SIG-M5 (cell line): ENCODE results near the gene RAB11FIP4.

ENCODE experiments used
- DNase-seq: peaks from one replicate; lab custom pipeline; 2025; lab: John Stamatoyannopoulos, UW

RAB11FIP4 gene

DNA sequence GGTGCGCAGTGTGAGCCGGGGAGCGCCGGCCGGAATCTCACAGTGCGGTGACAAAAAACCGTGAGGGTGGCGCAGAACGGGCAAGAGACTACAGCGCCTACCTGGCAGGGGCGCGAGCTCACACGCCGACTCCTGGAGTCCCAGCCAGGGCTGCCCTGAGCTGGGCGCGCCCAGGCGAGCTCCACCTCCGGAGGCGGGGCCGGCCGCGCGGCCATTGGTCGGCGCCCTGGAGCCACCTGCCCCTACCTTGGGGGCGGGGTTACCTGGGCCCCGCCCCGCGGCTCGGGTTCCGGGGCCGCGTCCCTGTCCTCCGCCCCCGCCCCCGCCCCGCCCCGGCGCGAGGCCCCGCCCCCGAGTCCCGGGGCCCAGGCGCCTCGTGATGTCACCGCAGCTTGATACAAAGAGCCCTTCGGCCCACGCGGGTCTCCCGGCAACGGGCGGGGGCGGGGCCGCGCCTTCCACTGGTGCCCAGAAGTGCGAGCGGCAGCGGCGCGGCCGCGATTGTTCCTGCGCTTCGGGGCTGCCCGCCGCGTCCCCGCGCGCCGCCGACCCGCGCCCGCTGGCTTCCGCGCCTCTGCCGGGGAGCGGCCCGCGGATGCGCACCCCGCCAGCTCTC is 96.3 kb downstream of the RAB11FIP4 start:
- DNase-seq = no peak

- DNase-seq = no peak
Observed at GRCh38 chr17:31488264-31488981, 96.9 kb downstream of the RAB11FIP4 start.

DNA sequence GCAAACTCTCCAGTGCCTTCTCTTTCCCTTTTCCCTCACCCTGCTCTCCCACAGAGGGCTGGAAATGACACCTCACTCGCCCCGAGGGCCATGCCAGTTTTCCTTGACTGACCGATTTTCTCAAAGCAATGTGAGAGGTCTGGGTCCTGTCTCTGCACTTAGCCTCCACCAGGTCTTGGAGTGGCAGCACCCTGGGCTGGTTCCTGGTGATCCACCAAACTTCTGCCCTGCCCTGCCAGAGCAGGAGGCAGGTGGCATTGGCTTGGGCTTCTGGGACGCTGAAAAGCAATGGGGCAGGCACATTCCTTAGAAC is 97.5 kb downstream of the RAB11FIP4 start:
- DNase-seq = no peak

DNA sequence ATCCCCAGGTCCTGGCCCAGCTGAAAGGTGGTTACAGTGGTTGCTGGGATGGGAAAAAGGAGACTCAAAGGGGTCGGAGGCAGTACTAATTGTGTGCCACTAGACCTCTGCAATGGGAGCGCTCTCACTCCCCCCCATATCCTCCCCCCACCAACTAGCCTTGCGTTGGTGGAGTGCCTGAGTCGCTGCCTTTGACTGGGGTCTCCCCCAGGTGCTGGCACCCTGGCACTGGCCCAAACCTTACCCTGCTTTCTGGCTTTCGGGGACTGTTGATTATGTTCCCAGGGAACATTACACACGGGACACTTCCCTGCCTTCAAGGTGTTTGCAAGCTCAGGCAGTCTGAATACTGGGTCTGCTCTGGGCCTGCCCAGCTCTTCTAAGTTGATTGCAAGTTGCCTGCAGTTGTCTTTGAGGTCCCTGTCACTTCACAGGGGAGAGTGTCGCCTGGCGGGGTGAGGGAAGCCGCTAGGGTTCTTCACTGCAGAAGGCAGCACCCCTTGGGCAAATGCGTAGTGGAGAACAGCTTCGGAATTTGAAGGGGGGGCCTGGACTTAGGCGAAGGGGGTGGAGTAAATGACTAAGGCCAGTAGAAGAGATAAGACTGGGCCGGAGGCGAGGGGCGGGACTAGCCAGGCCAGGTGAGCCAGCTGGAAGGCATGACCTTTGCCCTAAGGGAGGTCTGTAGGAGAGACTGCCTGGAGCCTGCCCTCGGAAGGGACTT is 98.0 kb downstream of the RAB11FIP4 start:
- DNase-seq = no peak

DNA sequence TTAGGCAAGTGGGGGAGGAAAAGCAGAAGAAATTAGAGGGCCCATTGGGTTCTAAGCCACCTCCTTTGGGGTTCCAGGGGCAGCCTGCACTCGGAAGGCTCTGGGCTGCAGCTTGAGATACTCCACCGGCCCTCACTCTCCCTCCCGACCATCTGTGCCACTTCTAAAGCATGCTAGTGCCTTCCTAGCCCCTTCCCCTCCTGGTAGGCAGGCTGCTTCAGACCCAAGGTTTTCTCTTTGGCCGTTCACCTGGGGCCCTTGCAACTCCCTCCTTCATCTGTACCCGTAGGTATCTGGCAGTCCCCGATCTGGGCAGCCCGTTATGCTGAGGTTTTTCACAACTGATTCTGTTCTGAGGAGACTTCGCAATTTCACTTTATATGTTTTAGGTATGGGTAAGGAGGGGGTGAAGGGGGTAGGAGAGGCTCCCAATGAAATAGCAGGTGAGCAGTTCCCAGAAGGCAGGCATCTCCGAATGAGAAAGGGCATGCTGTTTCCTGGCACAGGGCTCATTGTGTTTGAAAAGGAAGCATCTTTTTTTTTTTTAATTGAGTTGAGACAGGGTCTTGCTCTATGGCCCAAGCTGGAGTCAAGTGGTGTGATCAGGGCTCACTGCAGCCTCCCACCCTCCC is 98.7 kb downstream of the RAB11FIP4 start:
- DNase-seq = no peak

DNA sequence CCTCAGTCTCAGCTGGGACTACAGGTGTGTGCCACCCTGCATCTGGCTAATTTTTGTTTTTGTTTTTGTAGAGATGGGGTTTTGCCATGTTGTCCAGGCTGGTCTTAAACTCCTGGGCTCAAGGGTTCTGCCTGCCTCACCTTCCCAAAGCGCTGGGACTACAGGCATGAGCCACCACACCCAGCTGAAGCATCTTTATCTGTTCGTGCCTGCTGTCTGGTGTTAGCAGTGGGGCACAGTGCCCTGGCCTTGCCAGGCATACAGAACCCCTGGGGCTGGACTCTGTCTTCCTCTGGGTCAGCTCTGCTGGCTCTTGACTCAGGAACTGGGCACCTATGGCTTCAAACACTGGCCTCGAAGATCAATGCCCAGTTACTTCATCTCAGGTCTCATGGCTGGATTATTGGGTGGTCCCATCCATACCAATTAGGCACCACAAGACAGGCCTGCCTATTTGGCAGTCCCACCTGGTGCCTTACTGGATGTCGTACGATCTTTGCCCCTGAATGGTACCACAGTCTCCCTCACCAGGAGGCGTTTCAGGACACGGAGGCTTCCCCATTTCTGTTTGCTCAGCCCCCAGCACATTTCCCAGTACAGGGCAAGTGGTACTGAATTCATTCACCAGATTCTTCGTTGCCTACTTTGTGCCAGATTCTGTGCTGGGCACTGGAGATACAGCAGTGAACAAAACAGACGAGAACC is 99.3 kb downstream of the RAB11FIP4 start:
- no peak for DNase-seq

- DNase-seq = peak; percentile 30
Observed at GRCh38 chr17:31491376-31492131, 100.1 kb downstream of the RAB11FIP4 start.

DNA sequence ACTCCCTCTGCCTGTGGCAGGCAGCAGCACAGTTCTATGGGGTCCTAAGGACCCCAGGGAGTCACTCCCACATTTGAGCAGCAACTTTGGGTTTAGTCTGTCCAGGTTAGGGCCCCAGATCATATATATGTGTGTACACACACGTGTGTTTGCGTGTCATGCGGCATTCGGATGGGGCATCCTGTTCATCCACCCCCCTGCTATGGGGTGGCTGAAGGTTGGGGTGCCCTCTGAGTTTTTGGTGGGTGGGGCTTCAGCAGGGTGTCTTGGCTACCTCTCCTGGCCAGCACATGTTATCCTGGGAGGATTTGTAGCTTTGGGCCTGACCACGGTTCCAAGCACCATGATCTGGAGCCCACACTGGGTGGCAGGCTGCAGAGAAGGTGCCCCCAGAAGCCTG is 100.7 kb downstream of the RAB11FIP4 start:
- DNase-seq = no peak

DNA sequence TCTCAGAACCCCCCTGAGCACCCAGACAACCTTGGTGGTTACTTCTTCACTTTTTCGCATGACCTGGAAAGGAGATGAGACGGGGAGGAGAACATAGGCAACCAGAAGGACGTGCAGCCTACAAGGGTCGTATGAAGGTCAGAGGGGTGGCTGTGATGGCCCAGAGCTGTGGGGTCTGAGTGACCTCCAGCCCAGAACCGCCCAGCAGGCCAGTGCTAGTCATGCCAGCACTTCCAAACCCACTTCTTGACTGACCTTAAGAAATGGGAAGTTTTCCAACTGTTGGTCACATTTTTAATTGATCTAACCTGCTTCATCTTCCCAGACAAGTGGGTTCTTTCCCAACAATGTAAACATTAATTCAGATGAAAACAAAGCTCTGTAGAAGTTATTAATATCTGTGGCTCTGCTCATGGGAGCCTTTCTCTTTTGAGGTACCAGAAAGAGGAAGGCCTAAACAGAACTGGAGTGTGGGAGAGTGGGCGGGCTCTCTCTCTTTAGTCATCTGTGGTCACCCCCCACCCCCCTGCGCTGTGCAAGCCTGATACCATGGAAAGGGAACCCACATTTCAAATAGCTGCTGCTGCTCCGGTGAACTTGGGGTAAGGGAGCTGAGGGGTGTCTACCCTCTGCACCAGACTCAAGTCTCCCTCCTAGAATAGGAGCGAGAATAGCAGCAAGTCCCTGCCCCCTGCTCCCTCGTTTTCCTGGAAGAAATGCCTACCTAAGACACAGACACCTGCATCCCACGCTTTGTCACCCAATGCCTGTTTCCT is 101.6 kb downstream of the RAB11FIP4 start:
- DNase-seq = peak; percentile 81

DNA sequence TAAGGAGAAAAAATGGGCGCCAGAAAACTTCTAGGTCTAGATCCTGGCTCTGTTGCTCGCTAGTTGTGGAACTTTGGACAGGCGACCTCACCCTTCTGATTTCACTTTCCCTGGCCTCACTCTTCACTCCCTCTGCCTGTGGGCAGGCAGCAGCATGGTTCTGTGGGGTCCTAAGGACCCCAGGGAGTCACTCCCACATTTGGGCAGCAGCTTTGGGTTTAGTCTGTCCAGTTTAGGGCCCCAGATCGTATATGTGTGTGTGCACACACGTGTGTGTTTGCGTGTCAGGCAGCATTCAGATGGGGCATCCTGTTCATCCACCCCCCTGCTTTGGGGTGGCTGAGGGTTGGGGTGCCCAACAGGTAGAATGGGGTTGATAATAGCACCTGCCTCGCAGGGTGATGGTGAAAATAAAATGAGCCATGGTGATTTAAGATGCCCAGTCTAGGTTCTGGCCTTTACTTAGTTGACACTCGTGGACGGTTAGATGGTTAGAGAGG is 102.2 kb downstream of the RAB11FIP4 start:
- no peak for DNase-seq

DNA sequence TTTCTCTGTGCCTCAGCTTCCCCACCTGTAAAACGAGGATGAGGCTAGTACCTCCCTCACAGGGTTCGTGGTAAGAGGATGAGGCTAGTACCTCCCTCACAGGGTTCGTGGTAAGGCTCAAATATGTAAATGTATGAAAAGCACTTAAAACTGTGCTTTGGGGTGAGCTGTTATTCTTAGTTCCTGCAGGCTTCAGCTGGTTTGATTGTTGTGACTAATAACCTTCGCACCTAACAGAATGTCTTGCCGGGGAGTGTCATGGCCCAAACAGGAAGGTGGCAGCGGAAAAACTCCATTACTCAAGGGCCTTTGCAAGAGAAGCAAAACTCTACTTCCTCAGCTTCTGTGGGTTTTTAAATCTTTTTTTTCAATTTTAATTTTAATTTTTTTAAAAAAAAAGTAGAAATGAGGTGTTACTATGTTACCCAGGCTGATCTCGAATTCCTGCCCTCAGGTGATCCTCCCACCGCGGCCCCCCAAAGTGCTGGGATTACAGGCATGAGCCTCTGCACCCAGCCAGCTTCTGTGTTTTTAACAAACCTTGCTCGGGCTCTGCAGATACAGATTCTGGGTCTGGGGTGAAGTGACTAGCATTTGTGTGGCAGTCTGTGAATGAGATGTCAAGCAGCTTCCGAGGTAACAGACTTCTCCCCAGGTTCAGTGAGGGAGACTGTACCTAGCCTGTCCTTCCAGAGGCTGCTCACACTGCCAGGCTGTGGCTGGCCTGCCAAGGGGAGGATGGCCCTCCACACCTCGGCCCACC is 103.0 kb downstream of the RAB11FIP4 start:
- DNase-seq = peak; percentile 70

DNA sequence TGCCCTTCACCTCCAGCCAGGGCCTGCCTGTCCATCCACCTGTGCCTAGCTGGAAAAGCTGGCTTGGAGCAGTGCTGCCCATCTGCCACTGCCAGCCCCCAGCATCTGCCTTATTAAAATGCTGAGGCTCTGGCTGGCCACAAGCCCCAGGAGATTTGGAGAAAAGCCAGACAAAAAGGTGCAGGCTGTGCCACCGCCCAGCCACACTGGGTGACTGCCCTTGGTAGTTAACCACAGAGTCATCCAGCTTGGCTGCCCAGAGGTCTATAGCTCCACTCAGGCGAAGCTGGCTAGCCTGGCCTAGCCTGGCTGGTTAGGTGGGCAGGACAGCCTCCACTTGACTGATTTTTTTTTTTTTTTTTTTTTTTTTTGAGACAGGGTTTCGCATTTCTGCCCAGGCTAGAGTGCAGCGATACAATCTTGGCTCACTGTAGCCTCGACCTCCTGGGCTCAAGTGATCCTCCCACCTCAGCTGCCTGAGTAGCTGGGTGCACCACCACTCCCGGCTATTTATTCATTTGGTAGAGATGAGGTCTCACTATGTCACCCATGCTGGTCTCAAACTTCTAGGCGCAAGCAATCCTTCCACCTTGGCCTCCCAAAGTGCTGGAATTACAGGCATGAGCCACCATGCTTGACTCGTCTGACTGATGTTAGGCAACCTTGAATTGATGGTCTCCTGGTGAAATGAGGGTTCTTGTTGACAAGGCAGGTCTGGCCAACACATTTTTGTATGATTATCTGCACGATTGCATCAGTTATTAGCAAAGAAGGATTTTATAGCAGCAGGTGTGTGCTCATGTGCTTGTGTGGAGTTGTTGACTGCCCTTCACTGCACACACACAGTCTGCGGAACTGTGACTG is 103.8 kb downstream of the RAB11FIP4 start:
- DNase-seq = no peak

DNA sequence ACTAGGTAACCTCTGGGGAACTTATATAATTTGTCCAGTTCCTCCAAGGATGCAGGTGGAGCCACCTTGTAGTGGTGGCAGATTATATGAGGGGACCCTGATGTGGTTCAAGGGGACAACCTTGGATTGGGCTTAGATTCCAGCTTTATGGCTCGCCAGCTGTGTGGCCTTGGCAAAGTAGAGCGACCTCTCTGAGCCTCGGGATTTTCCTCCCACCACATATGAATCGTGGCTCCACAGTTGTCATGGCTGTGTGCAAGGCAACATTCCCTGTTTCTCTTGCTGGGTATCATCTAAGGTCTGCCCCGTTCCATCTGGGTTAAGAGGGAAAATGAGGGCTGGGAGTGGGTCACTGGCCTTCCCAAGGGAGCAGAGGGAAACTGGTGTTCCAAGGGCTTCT is 104.6 kb downstream of the RAB11FIP4 start:
- DNase-seq = no peak

DNA sequence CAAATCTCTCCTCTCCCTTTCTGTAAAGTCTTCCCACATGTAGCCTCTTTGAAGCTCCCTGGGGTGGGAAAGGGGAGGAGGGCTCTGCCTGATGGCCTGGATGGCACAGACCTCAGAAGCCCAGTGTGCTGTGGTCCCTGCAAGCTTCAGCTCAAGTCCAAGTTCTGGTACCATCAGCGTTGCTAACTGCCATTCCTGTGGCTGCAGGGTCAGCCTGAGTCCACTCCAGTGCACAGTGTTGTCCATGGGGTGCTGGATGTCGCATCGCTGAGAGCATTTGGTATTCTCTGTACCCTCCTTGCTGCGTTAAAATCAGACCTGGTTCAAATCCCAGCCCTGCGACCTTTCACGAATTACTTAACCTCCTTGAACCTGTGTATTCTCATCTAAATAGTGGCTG is 105.1 kb downstream of the RAB11FIP4 start:
- DNase-seq = no peak

DNA sequence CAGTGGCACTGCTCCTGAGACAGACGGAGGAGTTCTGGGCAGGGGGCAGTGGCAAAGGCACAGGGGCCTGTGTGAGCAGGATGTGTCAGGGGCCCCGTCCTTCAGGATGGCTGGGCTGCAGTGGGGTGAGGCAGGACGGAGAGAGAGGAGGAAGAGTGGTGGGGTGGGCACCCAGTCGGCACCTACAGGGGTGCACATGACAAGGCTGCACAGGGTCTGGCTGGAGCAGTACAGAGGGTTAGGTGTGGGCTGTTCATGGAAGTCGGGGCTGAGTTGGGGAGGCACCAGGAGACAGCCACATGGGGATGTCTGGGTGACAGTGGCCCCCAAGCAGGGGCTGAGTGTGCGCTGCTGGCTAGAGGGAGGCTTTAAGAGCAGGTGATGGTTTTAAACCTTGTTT is 106.0 kb downstream of the RAB11FIP4 start:
- DNase-seq = no peak

- DNase-seq = no peak
Observed at GRCh38 chr17:31497994-31498826, 106.7 kb downstream of the RAB11FIP4 start.

DNA sequence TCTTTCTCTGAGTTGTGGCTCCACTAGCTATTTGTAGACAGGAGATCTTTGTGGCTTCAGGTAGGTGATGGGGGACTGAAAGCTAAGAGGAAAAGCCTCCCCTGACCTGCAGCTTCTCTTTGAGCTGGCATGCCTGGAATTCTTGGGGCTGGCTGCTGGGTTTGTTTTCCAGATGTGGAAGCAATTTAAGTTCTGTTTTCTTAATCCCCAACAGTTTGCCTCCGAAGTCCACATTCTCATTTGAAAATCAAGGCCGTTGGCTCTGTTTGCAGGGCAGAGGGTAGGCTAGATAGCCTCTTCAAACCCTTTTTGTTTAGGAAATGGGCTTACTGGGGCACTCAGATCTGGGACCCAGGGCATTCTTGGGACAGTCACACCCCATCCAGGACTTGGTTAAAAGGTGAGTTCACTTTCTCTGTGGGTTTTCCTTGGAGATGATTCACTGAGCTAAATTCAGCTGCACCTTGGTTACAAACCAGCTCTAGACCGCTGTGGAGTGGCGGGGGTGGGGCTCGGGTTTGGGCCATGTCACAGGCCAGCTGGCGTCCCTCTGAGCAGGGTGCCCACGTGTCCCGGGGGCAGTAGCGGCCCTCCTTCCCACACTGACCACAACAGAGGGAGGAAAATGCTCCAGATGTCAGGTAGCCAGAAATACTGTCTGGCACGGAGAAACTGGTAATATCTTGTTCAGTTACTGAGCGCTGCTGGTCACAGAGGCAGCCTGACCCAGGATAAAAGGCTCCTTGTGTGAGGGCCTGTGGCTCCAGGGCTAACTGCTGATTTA is 108.5 kb downstream of the RAB11FIP4 start:
- DNase-seq = no peak
